ENCODE measurements around the gene ATP11A.

DNA sequence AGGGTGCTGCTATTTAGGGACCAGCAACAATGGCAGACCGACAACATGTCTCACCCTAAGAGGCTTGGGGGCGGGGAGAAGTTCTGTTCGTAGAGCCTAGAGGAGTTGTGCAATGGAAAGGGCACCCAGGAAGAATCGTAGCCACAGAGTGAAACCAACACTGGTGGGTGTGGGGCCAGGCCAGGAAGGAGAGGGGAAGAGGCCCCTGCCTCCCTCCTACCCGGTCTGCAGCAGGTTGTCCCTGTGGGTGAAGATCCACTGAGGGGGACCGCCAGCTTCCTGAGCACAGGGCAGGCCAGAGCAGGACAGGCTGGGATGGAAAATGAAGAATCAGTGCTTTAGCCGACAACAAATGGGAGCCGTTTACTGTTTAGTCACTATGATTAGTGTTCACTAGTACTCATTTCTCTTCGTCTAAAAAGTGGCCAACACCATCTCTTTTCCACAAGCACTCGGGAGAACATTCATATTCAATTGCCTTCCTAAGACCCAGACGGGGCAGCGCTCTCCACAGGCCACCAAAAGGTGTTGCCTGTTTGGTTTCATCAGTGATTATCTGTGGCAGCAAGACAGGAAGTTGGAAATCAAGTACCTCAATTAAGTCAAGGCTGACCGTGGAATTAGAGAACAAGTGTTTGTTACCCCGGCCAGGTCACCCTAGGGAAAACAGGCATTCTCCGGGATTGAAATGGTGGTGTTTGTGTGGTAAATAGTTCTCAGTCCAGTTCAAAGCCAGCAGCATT lies 1.1 kb upstream of the ATP11A start:
- TF ChIP-seq, protein P1, sequence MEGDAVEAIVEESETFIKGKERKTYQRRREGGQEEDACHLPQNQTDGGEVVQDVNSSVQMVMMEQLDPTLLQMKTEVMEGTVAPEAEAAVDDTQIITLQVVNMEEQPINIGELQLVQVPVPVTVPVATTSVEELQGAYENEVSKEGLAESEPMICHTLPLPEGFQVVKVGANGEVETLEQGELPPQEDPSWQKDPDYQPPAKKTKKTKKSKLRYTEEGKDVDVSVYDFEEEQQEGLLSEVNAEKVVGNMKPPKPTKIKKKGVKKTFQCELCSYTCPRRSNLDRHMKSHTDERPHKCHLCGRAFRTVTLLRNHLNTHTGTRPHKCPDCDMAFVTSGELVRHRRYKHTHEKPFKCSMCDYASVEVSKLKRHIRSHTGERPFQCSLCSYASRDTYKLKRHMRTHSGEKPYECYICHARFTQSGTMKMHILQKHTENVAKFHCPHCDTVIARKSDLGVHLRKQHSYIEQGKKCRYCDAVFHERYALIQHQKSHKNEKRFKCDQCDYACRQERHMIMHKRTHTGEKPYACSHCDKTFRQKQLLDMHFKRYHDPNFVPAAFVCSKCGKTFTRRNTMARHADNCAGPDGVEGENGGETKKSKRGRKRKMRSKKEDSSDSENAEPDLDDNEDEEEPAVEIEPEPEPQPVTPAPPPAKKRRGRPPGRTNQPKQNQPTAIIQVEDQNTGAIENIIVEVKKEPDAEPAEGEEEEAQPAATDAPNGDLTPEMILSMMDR (IDR thresholded peaks at IDR 0.05), result no peak
- TF ChIP-seq POLR2A (IDR thresholded peaks at IDR 0.05), result no peak
